ENCODE data around the gene FGR.

DNA sequence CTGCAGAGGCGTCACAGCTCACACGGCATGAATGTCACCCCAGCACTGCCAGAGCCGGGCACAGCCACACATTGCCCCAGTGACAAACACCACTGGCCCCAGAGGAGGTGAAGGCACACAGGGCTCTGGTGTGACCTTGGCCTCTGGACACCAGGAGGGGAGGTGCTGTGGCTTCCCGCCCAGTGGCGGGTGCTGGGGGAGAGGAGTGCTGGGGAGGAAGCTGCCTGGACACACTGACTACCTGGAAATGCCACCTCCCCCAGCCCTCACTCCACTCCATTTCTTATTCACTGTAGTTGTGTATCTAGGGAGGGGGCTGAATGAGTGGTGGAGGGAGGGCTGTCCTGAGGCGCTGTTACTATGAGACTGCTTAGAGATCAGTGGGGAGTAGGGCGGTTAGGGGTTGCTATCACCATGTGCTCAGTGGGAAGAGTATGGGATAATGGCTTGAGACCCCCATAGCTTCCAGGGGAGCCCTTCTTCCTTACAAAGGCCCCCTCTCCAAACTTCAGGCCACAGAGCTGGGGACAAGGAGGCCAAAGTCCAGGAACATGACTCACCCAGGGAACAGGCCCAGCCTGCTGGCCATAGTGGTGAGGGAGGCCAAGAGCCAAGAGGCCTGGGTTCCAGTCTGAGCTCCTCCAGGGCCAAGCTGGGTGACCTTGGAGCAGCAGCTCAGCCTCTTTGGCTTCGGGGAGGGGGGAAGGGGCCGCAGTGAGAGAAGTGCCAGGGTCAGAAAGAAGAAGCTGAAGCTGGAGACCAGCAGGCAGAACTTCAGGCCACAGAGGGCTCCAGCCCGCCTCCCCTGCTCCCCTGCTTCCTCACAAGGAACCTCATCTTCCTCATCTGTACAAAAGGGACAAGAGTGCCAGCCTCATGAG is 71.2 kb downstream of the FGR start:
- TF ChIP-seq GATA3 (IDR thresholded peaks at IDR 0.05; ENCODE audit: low read depth, low read length) (no peak), GATA2 (IDR thresholded peaks at IDR 0.05; ENCODE audit: low read depth, low read length) (no peak)

Measured in SH-SY5Y (cell line).